Panc1 (cell line): Measurements from ENCODE around the gene HS3ST3A1. TPM values are rescaled to one million over a fixed set of nuclear protein-coding genes. Genes with fewer than 3 reads are reported as not detected.

ENCODE experiments used
- ATAC-seq: fragments of 200-7000 bp; cut with Tn5 transposase; 2 replicates; pipeline ENCODE4 v1.9.1; 2020; ENCODE audit warnings: mild to moderate bottlenecking, moderate library complexity
- BruUV-seq: library from RNA; stranded (reverse); fragments of 400-500 nt; replicated peaks from 2 replicates; lab custom pipeline; 2021; lab: Mats Ljungman, UMichigan
- CTCF ChIA-PET: fragments of 300-600 bp; sonication (Branson Sonifier 250); formaldehyde crosslinking; loops from one replicate; lab custom pipeline; 2022; ENCODE audit warnings: antibody characterized with exemption; lab: Charles Lee
- POLR2A ChIA-PET: fragments of 300-600 bp; sonication (Branson Sonifier 250); formaldehyde crosslinking; loops from one replicate; lab custom pipeline; 2022; ENCODE audit warnings: antibody characterized with exemption; lab: Charles Lee
- DNase-seq: peaks from one replicate; pipeline ENCODE4 v3.0.0-alpha.2; 2010; ENCODE audit warnings: low read depth, low spot score
- H3K27ac ChIP-seq: 2 replicates; pipeline ENCODE4 v1.5.1; 2011; ENCODE audit warnings: mild to moderate bottlenecking, low read length, inconsistent platforms
- H3K27me3 ChIP-seq: fragments of 200-500 bp; sonication (Bioruptor generic); 2 replicates; pipeline ENCODE4 v1.6.0; 2014; ENCODE audit warnings: low read length, inconsistent platforms; ENCODE audit not compliant: control insufficient read depth, insufficient read depth
- H3K36me3 ChIP-seq: fragments of 200-500 bp; sonication (Bioruptor generic); 2 replicates; pipeline ENCODE4 v1.5.1; 2014; ENCODE audit warnings: inconsistent platforms, mild to moderate bottlenecking, low read length, moderate library complexity; ENCODE audit not compliant: control insufficient read depth, insufficient read depth
- H3K4me1 ChIP-seq: 2 replicates; pipeline ENCODE4 v1.5.1; 2011; ENCODE audit warnings: inconsistent platforms, mild to moderate bottlenecking, low read length, moderate library complexity; ENCODE audit not compliant: control insufficient read depth, insufficient read depth
- H3K4me3 ChIP-seq, 2 experiments: 2 replicates each; pipeline ENCODE4 v1.5.1; 2011 to 2012; ENCODE audit warnings: low read depth in 2 of 2, low read length in 2 of 2, mild to moderate bottlenecking in 2 of 2, inconsistent platforms in 1 of 2, moderate library complexity in 1 of 2
- H3K9me3 ChIP-seq: fragments of 200-500 bp; sonication (Bioruptor generic); 2 replicates; pipeline ENCODE4 v1.5.1; 2014; ENCODE audit warnings: low read depth, mild to moderate bottlenecking, inconsistent platforms, low read length, moderate library complexity; ENCODE audit not compliant: control insufficient read depth, insufficient read depth
- POLR2AphosphoS5 ChIP-seq: IDR thresholded peaks from 2 replicates; pipeline ENCODE4 v1.6.1; 2012; ENCODE audit warnings: mild to moderate bottlenecking, low read depth, low read length, moderate library complexity
- SIN3A ChIP-seq: IDR thresholded peaks from 2 replicates; pipeline ENCODE4 v1.6.1; 2012; ENCODE audit warnings: low read depth, mild to moderate bottlenecking, low read length, moderate library complexity, borderline replicate concordance; ENCODE audit not compliant: insufficient read depth
- TCF7L2 ChIP-seq: IDR thresholded peaks from 2 replicates; pipeline ENCODE4 v1.6.1; 2011; ENCODE audit warnings: mild to moderate bottlenecking, low read depth, low read length, inconsistent platforms
- in situ Hi-C: cut with HindIII; loops from 2 replicates; pipeline ENCODE4 v1.10.0; 2016; ENCODE audit warnings: low sequenced_read_pairs, low pct_unique_long_range_greater_than_20kb
- intact Hi-C: fragments of 100-400 bp; cut with micrococcal nuclease; formaldehyde crosslinking; loops from one replicate; pipeline ENCODE4 v1.10.0; 2022; ENCODE audit not compliant: unreplicated experiment
- total RNA-seq: library from RNA; stranded (reverse); gene quantifications from one replicate; pipeline ENCODE4 v1.2.1, GENCODE V29; 2021; ENCODE audit not compliant: unreplicated experiment
- TF ChIP-seq, protein P1 (sequence below): fragments of 450-650 bp; IDR thresholded peaks from 2 replicates; pipeline ENCODE4 v1.5.1; 2017; ENCODE audit warnings: mild to moderate bottlenecking
- TF ChIP-seq, protein P2 (sequence below), 2 experiments: IDR thresholded peaks; 2 replicates each; pipeline ENCODE4 v1.6.1; 2011 to 2012; ENCODE audit warnings: low read depth in 2 of 2, control low read depth in 1 of 2, low read length in 1 of 2, mild to moderate bottlenecking in 1 of 2, moderate library complexity in 1 of 2; ENCODE audit not compliant: insufficient read depth in 1 of 2

Gene HS3ST3A1
- total RNA-seq, 1 experiment from 2014 or later, result 0.31 TPM

DNA sequence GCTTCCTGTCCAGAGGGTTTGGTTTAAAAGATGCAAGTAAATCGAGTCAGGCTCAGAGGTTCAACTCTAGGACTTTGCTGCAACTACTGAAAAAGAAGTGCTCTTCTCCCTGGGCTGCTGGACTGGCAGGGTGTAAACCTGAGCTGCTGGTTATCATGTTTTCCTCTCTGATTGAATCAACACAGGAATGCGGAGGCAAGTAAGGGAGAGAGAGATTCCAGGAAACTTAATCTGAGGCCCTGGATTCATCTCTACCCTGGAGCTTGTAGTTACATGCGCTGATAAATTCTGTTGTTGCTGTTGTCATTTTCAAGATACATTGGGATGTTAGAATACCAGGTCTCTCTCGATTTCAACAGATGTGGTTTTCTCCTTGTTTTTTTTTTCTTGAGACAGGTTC, 8.2 kb upstream of the HS3ST3A1 start:
- CTCF ChIA-PET, result no interaction called here
- H3K27ac ChIP-seq, result no peak overlapping the region
- H3K4me3 ChIP-seq, result no peak overlapping the region
- DNase-seq (no peak), ATAC-seq (no peak)
- in situ Hi-C loops (no loop called here), intact Hi-C loops (no loop called here)
- H3K27me3 ChIP-seq, result no peaks in the 10 kb centered on the region
- POLR2A ChIA-PET, result no interaction called here
- no TSS peak for BruUV-seq
- no peaks in the 10 kb centered on the region for H3K4me1 ChIP-seq
- TF ChIP-seq SIN3A (no peak), TCF7L2 (no peak)
- H3K9me3 ChIP-seq, result no peaks in the 10 kb centered on the region
- no peaks in the 10 kb centered on the region for H3K36me3 ChIP-seq

DNA sequence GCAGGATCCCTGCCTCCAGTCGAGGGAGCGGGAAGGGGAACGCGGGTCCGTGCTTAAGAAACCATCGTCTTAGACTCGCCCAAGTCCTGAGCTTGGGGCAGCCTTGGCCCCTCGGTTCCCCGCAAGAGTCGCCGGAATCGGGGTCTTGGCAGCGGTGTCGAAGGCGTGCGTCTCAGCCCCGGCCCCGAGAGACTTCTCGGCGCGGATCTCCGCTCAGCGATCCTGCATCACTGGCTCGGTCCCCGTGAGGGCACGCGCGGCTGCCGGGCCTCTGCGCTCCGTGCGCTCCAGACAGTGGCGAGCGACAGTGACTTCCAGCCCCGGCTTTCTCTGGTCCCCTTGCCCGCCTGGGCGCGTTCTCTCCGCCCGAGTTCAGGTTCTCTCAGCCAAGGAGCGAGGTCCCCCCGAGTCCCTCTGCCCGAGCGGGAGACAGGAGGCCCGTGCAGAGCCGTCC, 380 bp downstream of the HS3ST3A1 start:
- ChIA-PET POLR2A (no interaction called here), CTCF (no interaction called here)
- intact Hi-C loops (no loop called here), in situ Hi-C loops (no loop called here)
- Histone ChIP-seq H3K27me3 (peaks cover 5% of the 10 kb centered on the region; the same call in 1 of the 2 replicates), H3K27ac (no peak overlapping the region), H3K4me1 (no peaks in the 10 kb centered on the region), H3K9me3 (no peaks in the 10 kb centered on the region), H3K4me3 (peak overlapping the region in 1 of 2 experiments; percentile 37; a peak in 1 of 4 replicates), H3K36me3 (no peaks in the 10 kb centered on the region)
- ATAC-seq (no peak), DNase-seq (no peak)
- TF ChIP-seq TCF7L2 (no peak), POLR2AphosphoS5 (no peak), SIN3A (no peak)
- TF ChIP-seq, protein P1, sequence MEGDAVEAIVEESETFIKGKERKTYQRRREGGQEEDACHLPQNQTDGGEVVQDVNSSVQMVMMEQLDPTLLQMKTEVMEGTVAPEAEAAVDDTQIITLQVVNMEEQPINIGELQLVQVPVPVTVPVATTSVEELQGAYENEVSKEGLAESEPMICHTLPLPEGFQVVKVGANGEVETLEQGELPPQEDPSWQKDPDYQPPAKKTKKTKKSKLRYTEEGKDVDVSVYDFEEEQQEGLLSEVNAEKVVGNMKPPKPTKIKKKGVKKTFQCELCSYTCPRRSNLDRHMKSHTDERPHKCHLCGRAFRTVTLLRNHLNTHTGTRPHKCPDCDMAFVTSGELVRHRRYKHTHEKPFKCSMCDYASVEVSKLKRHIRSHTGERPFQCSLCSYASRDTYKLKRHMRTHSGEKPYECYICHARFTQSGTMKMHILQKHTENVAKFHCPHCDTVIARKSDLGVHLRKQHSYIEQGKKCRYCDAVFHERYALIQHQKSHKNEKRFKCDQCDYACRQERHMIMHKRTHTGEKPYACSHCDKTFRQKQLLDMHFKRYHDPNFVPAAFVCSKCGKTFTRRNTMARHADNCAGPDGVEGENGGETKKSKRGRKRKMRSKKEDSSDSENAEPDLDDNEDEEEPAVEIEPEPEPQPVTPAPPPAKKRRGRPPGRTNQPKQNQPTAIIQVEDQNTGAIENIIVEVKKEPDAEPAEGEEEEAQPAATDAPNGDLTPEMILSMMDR, result no peak
- TF ChIP-seq, protein P2, sequence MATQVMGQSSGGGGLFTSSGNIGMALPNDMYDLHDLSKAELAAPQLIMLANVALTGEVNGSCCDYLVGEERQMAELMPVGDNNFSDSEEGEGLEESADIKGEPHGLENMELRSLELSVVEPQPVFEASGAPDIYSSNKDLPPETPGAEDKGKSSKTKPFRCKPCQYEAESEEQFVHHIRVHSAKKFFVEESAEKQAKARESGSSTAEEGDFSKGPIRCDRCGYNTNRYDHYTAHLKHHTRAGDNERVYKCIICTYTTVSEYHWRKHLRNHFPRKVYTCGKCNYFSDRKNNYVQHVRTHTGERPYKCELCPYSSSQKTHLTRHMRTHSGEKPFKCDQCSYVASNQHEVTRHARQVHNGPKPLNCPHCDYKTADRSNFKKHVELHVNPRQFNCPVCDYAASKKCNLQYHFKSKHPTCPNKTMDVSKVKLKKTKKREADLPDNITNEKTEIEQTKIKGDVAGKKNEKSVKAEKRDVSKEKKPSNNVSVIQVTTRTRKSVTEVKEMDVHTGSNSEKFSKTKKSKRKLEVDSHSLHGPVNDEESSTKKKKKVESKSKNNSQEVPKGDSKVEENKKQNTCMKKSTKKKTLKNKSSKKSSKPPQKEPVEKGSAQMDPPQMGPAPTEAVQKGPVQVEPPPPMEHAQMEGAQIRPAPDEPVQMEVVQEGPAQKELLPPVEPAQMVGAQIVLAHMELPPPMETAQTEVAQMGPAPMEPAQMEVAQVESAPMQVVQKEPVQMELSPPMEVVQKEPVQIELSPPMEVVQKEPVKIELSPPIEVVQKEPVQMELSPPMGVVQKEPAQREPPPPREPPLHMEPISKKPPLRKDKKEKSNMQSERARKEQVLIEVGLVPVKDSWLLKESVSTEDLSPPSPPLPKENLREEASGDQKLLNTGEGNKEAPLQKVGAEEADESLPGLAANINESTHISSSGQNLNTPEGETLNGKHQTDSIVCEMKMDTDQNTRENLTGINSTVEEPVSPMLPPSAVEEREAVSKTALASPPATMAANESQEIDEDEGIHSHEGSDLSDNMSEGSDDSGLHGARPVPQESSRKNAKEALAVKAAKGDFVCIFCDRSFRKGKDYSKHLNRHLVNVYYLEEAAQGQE (IDR thresholded peaks at IDR 0.05; ENCODE audit: insufficient read depth in 1 of 2, low read depth in 2 of 2, low read length in 1 of 2), result no peak
- no TSS peak for BruUV-seq

DNA sequence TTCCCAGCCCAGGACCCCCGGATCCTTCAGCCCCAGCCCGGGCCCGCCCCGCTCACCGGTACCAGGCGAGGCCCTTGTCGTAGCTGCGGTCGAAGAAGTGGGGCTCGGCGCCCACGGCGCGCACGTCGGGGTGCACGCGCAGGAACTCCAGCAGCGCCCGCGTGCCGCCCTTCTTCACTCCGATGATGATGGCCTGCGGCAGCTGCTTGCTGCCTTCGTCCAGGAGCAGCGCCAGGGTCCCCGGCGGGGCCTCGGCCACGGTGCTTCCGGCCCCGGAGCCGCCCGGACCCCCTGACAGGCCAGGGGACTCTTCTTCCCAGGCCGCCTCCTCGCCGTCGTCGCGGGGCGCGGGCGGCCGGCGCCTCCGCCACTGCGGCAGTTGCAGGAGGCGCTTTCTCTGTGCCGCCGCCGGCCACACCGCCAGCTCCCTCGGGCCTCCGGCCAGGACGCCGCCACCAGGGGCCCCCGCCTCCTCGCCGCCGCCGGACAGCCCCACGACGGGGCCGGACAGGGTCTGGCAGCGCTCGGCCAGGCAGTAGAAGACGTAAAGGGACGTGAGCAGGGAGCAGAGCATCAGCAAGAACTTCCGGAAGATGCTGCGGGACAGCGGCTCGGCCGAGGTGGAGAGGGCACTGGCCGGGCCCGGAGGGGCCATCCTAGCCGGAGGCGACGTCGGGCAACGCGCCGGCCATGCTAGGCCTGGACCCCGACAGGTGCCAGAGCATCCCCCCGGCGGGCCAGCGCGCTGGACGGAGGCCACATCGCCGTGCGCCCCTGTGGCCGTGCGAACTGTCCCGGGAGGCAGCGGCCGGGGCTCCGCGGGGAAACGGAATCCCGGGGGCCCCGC, 1.0 kb downstream of the HS3ST3A1 start:
- in situ Hi-C loops (no loop called here), intact Hi-C loops (no loop called here)
- Histone ChIP-seq H3K36me3 (no peaks in the 10 kb centered on the region), H3K9me3 (no peaks in the 10 kb centered on the region), H3K4me1 (no peaks in the 10 kb centered on the region), H3K27me3 (peaks cover 5% of the 10 kb centered on the region; the same call in 1 of the 2 replicates), H3K4me3 (peak overlapping the region in 1 of 2 experiments; percentile 37; a peak in 1 of 4 replicates), H3K27ac (no peak overlapping the region)
- DNase-seq, result no peak
- CTCF ChIA-PET, result no interaction called here
- POLR2A ChIA-PET, result no interaction called here
- BruUV-seq, result no TSS peak
- TF ChIP-seq, protein P2 (IDR thresholded peaks at IDR 0.05; ENCODE audit: insufficient read depth in 1 of 2, low read depth in 2 of 2, low read length in 1 of 2), result no peak
- TF ChIP-seq, protein P1, result no peak
- no peak for TF ChIP-seq SIN3A
- TF ChIP-seq TCF7L2, result no peak
- no peak for TF ChIP-seq POLR2AphosphoS5
- ATAC-seq, result no peak
